Stimulated activated CD8-positive, alpha-beta memory T cell treated with anti-CD3 and anti-CD28 coated beads, Interleukin-12 subunit alpha, Interleukin-12 subunit beta, amount 100 ng/mL, for 24 hours (primary cell): Measurements from ENCODE around the gene COL23A1.

Experiments
- DNase-seq: peaks from one replicate; pipeline ENCODE4 v3.0.0-alpha.2; 2020; ENCODE audit errors: extremely low read depth

COL23A1 gene

GRCh38 chr5:178532666-178533065, 57.5 kb downstream of the COL23A1 start:
- DNase-seq: no peak

GRCh38 chr5:178532236-178532635, 58.0 kb downstream of the COL23A1 start:
- no peak for DNase-seq

- no peak for DNase-seq
Measured at GRCh38 chr5:178531786-178532185, 58.4 kb downstream of the COL23A1 start.

DNA sequence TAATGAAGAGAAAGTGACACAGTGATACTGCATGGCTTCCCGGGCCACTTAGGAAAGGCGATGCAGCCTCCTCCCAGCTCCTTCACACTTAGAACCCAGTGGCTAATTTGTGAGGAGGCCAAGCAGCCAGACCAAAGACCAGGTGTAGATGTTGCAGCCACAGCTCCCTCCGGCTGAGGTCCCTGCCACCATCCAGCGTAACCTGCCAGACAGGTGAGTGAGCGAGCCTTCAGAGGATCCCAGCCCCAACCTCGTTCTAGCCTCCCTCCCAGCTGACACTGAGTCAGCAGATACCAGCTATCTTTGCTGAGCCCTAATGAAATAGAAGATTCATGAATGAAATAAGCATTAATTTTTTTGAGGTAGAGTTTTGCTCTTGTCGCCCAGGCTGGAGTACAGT, 59.7 kb downstream of the COL23A1 start:
- DNase-seq: no peak

DNA sequence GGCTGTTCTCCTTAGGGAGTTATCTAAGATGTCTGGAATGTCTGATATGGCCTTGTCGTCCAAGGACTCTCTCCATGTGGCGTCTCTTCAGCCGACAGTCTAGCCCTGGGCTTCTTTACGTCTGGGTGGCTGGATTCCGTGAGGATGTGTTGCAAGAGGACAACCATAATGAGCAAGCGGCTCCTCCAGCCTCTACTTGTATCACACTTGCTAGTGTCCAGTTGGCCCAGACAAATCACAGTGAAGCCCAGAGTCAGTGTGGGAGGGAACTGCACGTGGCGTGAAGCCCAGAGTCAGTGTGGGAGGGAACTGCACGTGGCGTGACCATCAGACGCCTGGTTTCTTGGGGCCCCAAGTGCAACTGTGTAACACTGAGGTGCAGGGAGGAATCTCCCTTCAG, 61.1 kb downstream of the COL23A1 start:
- no peak for DNase-seq

GRCh38 chr5:178527458-178528307, 62.5 kb downstream of the COL23A1 start:
- DNase-seq: no peak

DNA sequence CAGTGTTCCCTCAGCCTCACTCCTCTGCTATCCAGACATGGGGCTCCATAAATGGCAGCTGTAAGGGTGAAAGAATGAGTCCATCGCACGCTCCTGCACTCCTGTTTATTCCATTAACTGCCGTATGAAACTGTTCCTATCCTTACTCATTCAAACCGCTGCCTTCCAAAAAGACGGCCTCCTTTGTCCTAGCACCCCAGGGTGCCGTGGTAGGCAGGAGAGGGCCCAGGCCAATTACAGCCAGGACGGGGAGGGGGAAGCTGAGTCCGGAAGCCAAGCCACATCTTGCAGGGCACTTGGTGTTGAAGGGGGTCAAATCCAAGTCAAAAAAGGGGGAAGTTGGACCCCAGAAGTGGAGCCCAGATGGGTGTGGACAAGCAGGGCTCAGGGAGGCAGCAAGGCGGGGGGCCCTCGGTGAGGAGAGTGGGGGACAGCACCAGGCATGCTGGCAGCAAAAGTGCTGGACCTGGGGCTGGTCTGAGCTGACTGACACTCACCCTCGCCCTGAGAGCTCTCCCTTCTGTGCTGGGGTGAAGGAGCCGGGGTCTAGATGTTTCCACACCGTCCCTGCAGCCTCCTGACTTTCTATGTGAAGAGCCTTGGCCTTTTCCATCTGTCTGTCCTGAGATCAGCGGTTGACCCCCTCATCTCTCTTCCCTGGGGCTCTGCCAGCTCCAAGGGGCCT, 63.3 kb downstream of the COL23A1 start:
- no peak for DNase-seq

- no peak for DNase-seq
Measured at GRCh38 chr5:178525906-178526732, 64.1 kb downstream of the COL23A1 start.

- DNase-seq: no peak
Measured at GRCh38 chr5:178524093-178524882, 65.9 kb downstream of the COL23A1 start.

DNA sequence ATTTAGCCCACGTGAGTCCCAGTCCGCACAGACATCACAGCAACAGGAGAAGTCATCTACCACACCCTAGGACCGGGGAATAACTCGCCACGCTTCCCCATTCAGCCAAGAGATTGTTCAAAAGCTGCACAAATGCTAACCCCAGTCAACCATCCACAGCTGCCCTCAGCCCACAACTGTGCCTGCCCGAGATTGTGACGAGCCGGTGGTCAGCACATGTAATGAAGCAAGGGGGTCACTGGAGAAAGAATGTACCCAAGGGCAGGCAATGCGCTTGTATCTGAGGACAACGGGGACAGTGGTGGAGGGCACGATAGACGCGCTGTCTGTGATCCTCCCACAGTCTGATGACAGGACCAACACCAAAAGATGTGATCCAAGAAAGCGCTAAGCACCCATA, 67.8 kb downstream of the COL23A1 start:
- DNase-seq: no peak

DNA sequence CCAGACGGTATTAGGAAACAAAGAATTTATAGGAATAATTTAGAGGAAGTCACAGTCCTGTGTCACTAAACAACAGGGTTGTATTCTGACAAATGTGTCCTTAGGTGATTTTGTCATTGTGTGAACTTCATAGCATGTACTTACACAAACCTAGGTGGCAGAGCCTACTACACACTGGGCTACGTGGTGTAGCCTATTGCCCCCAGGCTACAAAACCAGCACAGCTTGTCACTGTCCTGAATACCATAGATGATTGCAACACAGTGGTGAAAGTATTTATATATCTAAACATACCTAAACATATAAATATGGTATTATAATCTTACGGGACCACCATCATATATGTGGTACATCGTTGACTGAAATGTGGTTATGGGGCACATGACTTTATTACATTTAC, 69.3 kb downstream of the COL23A1 start:
- DNase-seq: no peak

DNA sequence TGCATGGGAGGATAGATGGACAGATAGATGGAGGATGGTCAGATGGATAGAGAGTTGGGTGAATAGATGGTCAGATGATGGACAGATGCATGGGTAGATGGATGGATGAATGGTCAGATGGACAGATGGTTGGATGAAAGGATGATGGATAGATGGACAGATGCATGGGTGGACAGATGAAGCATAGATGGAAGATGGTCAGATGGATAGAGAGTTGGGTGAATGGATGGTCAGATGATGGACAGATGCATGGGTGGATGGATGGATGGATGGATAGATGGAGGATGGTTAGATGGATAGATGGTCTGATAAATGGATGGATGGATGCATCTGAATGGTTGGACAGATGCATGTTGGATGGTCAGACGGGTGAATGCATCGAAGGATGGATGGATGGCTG, 70.4 kb downstream of the COL23A1 start:
- no peak for DNase-seq

DNA sequence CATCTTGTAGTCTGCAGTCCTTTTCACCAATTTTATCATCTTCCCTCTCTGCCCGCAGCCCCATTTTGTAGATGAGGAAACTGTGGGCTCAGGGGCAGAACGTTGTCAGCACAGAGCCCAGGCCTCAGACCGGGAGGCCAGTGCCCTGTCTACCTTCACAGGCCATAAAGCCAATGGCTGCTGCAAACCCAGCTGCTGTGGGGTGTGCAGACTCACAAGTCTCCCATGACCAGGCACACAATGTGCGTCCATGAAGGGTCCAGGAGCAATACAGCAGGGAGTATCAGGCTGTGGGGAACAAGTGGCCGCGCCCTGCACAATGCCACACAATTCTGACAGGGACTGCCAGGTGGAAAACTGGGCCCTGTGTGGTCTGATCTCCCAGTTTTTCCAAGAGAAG, 71.0 kb downstream of the COL23A1 start:
- no peak for DNase-seq

DNA sequence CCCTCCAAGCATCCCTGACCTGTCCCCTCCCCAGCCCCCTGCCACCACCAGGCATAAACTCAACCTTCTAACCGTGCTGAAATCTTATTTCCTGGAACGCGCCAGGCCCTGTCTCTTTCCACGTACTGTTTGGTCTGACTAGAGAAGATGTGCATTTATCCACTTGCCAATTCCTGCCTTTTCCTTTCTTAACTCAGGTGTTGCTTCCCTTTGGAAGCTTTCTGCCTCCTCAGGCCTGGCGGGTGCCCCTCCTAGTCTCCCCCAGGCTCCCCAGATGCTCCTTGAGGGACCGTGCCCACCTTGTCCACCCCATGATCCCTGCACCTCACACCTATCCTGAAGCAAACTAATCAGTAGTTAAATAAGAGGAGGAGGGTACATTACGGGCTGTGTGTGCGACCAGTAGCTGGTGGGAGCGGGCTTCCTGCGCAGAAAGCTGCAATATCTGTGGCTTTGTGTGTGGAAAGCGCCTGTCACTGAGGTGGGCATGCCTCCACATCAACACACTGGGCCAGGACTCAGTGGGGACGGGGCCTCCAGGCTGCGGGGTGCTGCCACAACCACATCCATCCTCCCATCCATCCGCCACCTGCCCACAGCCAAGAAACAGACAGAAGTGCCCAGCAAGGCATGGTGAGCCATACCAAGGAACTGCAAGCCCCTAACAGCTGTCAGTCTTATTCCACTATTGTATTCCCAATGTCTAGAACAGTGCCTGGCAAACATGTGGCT, 73.5 kb downstream of the COL23A1 start:
- no peak for DNase-seq

GRCh38 chr5:178515776-178516503, 74.3 kb downstream of the COL23A1 start:
- no peak for DNase-seq

- DNase-seq: no peak
Measured at GRCh38 chr5:178514851-178515418, 75.3 kb downstream of the COL23A1 start.

- no peak for DNase-seq
Measured at GRCh38 chr5:178511172-178511571, 79.0 kb downstream of the COL23A1 start.

DNA sequence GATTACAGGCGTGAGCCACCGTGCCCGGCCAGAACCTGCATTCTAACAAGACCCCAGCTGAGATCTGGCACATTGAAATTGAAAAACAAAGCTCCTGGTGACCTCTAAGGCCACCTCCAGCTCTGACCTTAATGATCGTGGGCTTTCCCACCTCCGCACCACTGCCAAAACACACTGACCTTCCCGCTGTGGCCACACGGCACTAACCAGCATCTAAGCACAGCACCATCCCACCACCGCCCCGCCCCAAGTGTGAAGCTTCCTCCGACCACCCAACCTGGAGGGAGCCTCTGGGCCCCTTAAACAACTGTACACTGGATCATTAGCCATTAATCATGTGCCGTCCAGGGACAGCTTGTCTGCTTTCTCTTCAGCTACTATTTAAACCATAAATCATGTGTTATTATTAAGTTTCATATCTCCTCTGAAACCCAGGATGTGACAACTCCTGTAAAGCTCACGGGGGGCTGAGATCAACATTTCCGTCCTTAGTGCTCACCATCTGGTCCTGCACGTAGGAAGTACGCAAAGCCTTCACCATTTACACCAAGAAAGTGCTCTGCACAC, 80.6 kb downstream of the COL23A1 start:
- no peak for DNase-seq

DNA sequence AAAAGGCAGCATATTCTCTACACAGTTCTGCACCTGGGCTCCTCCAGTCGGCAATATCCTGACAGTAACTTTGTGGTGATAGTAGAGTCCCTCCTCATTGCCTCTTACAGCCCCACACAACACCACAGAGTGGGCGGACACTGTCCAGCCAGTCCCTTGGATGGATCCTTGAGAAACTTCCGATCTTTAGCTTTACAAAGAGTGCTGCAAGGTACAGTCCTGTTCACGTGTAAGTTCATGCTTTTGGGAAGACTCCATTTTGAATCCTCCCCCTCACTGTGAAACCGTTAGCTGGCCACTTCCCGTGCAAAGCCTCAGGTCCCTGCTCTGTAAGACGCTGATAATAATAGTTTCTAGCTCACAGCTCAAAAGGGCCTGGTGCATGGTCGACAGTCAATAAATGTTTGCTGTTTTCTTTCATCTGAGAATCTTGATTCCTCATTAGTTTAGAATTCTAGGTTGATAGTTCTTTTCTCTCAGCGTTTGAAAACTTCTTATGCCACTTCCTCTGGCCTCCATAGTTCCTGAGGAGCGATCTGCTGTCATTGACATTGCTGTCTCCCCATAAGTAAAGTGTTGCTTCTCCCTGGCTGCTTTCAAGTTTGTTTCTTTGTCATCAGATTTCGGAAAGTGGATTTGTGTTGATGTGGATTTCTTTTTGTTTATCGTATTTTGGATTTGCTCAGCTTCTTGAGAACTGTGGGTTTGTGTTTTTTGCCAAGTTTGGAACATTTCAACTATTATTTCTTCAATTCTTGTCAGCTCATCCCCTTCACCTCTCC, 82.9 kb downstream of the COL23A1 start:
- DNase-seq: no peak
